DND-41 (cell line): ENCODE data around the gene IFNLR1.

Experiments
- EZH2 ChIP-seq: IDR thresholded peaks from 3 replicates; pipeline ENCODE4 v1.6.1; 2012; ENCODE audit warnings: borderline replicate concordance, low read depth, mild to moderate bottlenecking, moderate library complexity, low read length, inconsistent platforms; ENCODE audit not compliant: severe bottlenecking
- TF ChIP-seq, protein P1 (sequence below): IDR thresholded peaks from 2 replicates; pipeline ENCODE4 v1.5.1; 2012; ENCODE audit warnings: borderline replicate concordance, low read length, moderate library complexity, mild to moderate bottlenecking; ENCODE audit not compliant: poor library complexity, severe bottlenecking; ENCODE audit errors: extremely low read depth

DNA sequence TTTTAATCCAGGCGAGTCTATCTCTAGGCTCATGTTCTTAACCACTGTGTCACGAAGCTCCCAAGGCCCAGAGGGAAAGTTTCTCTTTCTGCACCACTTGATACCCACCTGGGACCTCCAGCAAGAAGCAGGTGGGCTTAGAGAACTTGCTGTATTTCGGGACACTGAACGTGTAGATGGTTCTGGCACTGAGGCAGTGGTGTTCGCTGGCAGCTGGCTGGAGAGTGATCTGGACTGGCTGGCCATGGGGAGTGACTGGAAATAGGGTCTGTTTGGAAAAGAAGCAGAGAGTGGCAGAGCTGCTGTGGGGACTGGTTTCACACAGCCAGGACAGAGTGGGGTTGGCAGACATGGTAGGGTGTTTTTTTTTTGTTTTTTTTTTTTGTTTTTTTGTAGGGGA, 27.7 kb downstream of the IFNLR1 start:
- TF ChIP-seq, protein P1, sequence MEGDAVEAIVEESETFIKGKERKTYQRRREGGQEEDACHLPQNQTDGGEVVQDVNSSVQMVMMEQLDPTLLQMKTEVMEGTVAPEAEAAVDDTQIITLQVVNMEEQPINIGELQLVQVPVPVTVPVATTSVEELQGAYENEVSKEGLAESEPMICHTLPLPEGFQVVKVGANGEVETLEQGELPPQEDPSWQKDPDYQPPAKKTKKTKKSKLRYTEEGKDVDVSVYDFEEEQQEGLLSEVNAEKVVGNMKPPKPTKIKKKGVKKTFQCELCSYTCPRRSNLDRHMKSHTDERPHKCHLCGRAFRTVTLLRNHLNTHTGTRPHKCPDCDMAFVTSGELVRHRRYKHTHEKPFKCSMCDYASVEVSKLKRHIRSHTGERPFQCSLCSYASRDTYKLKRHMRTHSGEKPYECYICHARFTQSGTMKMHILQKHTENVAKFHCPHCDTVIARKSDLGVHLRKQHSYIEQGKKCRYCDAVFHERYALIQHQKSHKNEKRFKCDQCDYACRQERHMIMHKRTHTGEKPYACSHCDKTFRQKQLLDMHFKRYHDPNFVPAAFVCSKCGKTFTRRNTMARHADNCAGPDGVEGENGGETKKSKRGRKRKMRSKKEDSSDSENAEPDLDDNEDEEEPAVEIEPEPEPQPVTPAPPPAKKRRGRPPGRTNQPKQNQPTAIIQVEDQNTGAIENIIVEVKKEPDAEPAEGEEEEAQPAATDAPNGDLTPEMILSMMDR: no peak
- TF ChIP-seq EZH2: no peak
